GM23338 (cell line): ENCODE results near the gene BCR. TPM values are rescaled to one million over a fixed set of nuclear protein-coding genes. Genes with fewer than 3 reads are reported as not detected.
A peak's percentile ranks its signal among the peaks of the same experiment; 100 is the strongest.

Experiments
- ATAC-seq: fragments of 200-7000 bp; cut with Tn5 transposase; 3 replicates; pipeline ENCODE4 v1.9.1; 2020
- DNase-seq: peaks from one replicate; pipeline ENCODE4 v3.0.0-alpha.2; 2015; ENCODE audit warnings: low spot score
- H2AFZ ChIP-seq: fragments of 200-600 bp; sonication (generic); 2 replicates; pipeline ENCODE4 v1.8.0; 2016; ENCODE audit warnings: antibody characterized with exemption, mild to moderate bottlenecking, moderate library complexity
- H3F3A ChIP-seq: fragments of 200-600 bp; sonication (generic); replicated peaks from 2 replicates; pipeline ENCODE4 v1.8.0; 2017; ENCODE audit warnings: antibody characterized with exemption, mixed run types, low read depth
- H3K27ac ChIP-seq: fragments of 200-600 bp; sonication (generic); 2 replicates; pipeline ENCODE4 v1.6.1; 2016; ENCODE audit warnings: low read depth
- H3K27me3 ChIP-seq: fragments of 200-600 bp; sonication (generic); 2 replicates; pipeline ENCODE4 v1.8.0; 2016; ENCODE audit warnings: mild to moderate bottlenecking, mixed run types, moderate library complexity; ENCODE audit not compliant: insufficient read depth
- H3K36me3 ChIP-seq: fragments of 200-600 bp; sonication (generic); 2 replicates; pipeline ENCODE4 v1.8.0; 2016; ENCODE audit warnings: mild to moderate bottlenecking; ENCODE audit not compliant: insufficient read depth
- H3K4me1 ChIP-seq: fragments of 200-600 bp; sonication (generic); 2 replicates; pipeline ENCODE4 v1.8.0; 2016; ENCODE audit warnings: mild to moderate bottlenecking, moderate library complexity; ENCODE audit not compliant: insufficient read depth
- H3K4me2 ChIP-seq: fragments of 200-600 bp; sonication (generic); 2 replicates; pipeline ENCODE4 v1.7.1; 2017; ENCODE audit warnings: mixed run types
- H3K4me3 ChIP-seq: fragments of 200-600 bp; sonication (generic); 2 replicates; pipeline ENCODE4 v1.6.1; 2016; ENCODE audit warnings: mixed run types
- H3K79me2 ChIP-seq: fragments of 200-600 bp; sonication (generic); replicated peaks from 2 replicates; pipeline ENCODE4 v1.8.0; 2017; ENCODE audit warnings: mild to moderate bottlenecking; ENCODE audit not compliant: insufficient read depth
- H3K9me2 ChIP-seq: fragments of 200-600 bp; sonication (generic); 2 replicates; pipeline ENCODE4 v1.8.0; 2017; ENCODE audit not compliant: insufficient read depth
- H4K20me1 ChIP-seq: fragments of 200-600 bp; sonication (generic); replicated peaks from 2 replicates; pipeline ENCODE4 v1.8.0; 2017; ENCODE audit warnings: mild to moderate bottlenecking; ENCODE audit not compliant: insufficient read depth
- H3K27ac Mint-ChIP-seq: 2 replicates; pipeline ENCODE4 v1.8.0; 2020; ENCODE audit warnings: inconsistent platforms, mild to moderate bottlenecking, moderate library complexity, mixed read lengths
- H3K27me3 Mint-ChIP-seq: 3 replicates; pipeline ENCODE4 v1.8.0; 2022; ENCODE audit warnings: low read depth, mild to moderate bottlenecking, moderate library complexity, mixed read lengths, inconsistent platforms; ENCODE audit not compliant: insufficient read depth, poor library complexity
- H3K36me3 Mint-ChIP-seq: 3 replicates; pipeline ENCODE4 v1.8.0; 2021; ENCODE audit warnings: low read depth, mild to moderate bottlenecking, inconsistent platforms, moderate library complexity, mixed read lengths
- H3K4me1 Mint-ChIP-seq: 3 replicates; pipeline ENCODE4 v1.8.0; 2020; ENCODE audit warnings: mild to moderate bottlenecking, inconsistent platforms, mixed read lengths
- H3K4me3 Mint-ChIP-seq: 3 replicates; pipeline ENCODE4 v1.8.0; 2021; ENCODE audit warnings: moderate library complexity, mild to moderate bottlenecking, inconsistent platforms, mixed read lengths
- H3K9me3 Mint-ChIP-seq: 3 replicates; pipeline ENCODE4 v1.8.0; 2020; ENCODE audit warnings: moderate library complexity, mild to moderate bottlenecking, inconsistent platforms, mixed read lengths
- CREB1 ChIP-seq: fragments of 250-450 bp; sonication (Bioruptor Pico); IDR thresholded peaks from 2 replicates; pipeline ENCODE4 v1.5.0; 2020; ENCODE audit warnings: low read depth, mild to moderate bottlenecking, moderate library complexity
- CTCF ChIP-seq, 2 experiments: fragments of 200-600 bp in 1 of 2; sonication (generic) in 1 of 2; conservative IDR thresholded peaks; 2 replicates each; pipeline versions ENCODE4 v1.5.1 to v1.6.1; 2016 to 2017; ENCODE audit warnings: antibody characterized with exemption in 2 of 2, low read depth in 2 of 2, mild to moderate bottlenecking in 2 of 2, moderate library complexity in 1 of 2
- EZH2 ChIP-seq: fragments of 200-600 bp; sonication (generic); IDR thresholded peaks from one replicate; pipeline ENCODE4 v1.8.0; 2017; ENCODE audit warnings: antibody characterized with exemption, mild to moderate bottlenecking, low read depth; ENCODE audit not compliant: unreplicated experiment
- EZH2phosphoT487 ChIP-seq: fragments of 200-600 bp; sonication (generic); IDR thresholded peaks from one replicate; pipeline ENCODE4 v1.8.1; 2018; ENCODE audit warnings: antibody characterized with exemption; ENCODE audit not compliant: unreplicated experiment
- JUNB ChIP-seq: IDR thresholded peaks from one replicate; pipeline ENCODE4 v1.6.1; 2016; ENCODE audit warnings: antibody characterized with exemption; ENCODE audit not compliant: unreplicated experiment
- NANOG ChIP-seq: IDR thresholded peaks from 2 replicates; pipeline ENCODE4 v1.6.1; 2016; ENCODE audit warnings: antibody characterized with exemption, borderline replicate concordance
- POLR2AphosphoS5 ChIP-seq: IDR thresholded peaks from 2 replicates; pipeline ENCODE4 v1.6.1; 2016; ENCODE audit warnings: antibody characterized with exemption, low read depth
- STAT1 ChIP-seq: IDR thresholded peaks from one replicate; pipeline ENCODE4 v1.6.1; 2016; ENCODE audit warnings: antibody characterized with exemption; ENCODE audit not compliant: unreplicated experiment
- ZNF114 ChIP-seq: fragments of 250-450 bp; sonication (Bioruptor Pico); IDR thresholded peaks from 2 replicates; pipeline ENCODE4 v1.5.0; 2020; ENCODE audit warnings: mild to moderate bottlenecking, moderate library complexity
- polyA plus RNA-seq: library from polyadenylated mRNA; unstranded; fragments of >200 nt; fragmentation: Nextera tagmentation; extraction: Ambion mirVana; gene quantifications from 2 replicates; pipeline ENCODE4 v1.2.1, GENCODE V29; 2016
- total RNA-seq: library from RNA; depleted of rRNA; stranded (reverse); fragments of >200 nt; shearing (Covaris generic); gene quantifications from 2 replicates; pipeline ENCODE4 v1.2.3, GENCODE V29; 2014
- TF ChIP-seq, protein P1 (sequence below): IDR thresholded peaks from one replicate; pipeline ENCODE4 v1.6.1; 2018; ENCODE audit warnings: antibody characterized with exemption; ENCODE audit not compliant: unreplicated experiment

The BCR gene
- total and polyA plus RNA-seq, 2 experiments from 2014 or later, result 17.7 to 121 TPM

- TF ChIP-seq ZNF114 (CRISPR knock-in tag) (no peak), POLR2AphosphoS5 (no peak), NANOG (no peak), STAT1 (no peak), CTCF (conservative IDR thresholded peaks at IDR 0.05; ENCODE audit: low read depth in 2 of 2) (no peak), EZH2 (no peak), CREB1 (CRISPR knock-in tag) (no peak), EZH2phosphoT487 (no peak)
- TF ChIP-seq, protein P1, sequence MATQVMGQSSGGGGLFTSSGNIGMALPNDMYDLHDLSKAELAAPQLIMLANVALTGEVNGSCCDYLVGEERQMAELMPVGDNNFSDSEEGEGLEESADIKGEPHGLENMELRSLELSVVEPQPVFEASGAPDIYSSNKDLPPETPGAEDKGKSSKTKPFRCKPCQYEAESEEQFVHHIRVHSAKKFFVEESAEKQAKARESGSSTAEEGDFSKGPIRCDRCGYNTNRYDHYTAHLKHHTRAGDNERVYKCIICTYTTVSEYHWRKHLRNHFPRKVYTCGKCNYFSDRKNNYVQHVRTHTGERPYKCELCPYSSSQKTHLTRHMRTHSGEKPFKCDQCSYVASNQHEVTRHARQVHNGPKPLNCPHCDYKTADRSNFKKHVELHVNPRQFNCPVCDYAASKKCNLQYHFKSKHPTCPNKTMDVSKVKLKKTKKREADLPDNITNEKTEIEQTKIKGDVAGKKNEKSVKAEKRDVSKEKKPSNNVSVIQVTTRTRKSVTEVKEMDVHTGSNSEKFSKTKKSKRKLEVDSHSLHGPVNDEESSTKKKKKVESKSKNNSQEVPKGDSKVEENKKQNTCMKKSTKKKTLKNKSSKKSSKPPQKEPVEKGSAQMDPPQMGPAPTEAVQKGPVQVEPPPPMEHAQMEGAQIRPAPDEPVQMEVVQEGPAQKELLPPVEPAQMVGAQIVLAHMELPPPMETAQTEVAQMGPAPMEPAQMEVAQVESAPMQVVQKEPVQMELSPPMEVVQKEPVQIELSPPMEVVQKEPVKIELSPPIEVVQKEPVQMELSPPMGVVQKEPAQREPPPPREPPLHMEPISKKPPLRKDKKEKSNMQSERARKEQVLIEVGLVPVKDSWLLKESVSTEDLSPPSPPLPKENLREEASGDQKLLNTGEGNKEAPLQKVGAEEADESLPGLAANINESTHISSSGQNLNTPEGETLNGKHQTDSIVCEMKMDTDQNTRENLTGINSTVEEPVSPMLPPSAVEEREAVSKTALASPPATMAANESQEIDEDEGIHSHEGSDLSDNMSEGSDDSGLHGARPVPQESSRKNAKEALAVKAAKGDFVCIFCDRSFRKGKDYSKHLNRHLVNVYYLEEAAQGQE, result no peak
Observed at GRCh38 chr22:23219822-23220484, 39.6 kb downstream of the BCR start (continued).

- no peaks in the 10 kb centered on the region for H3K9me3 Mint-ChIP-seq
- DNase-seq, result no peak
- Histone ChIP-seq H2AFZ (no peak overlapping the region), H3K4me2 (peak overlapping the region; percentile 66; the same call in 1 of the 2 replicates), H3K27me3 (no peaks in the 10 kb centered on the region), H3K36me3 (no peaks in the 10 kb centered on the region), H3K4me1 (peaks cover 91% of the 10 kb centered on the region), H3K9me2 (no peaks in the 10 kb centered on the region), H3K79me2 (peaks cover 100% of the 10 kb centered on the region), H3K27ac (no peak overlapping the region), H4K20me1 (peaks cover 69% of the 10 kb centered on the region), H3F3A (no peaks in the 10 kb centered on the region), H3K4me3 (no peak overlapping the region)
- H3K36me3 Mint-ChIP-seq, result no peaks in the 10 kb centered on the region
- peaks cover 19% of the 10 kb centered on the region for H3K27me3 Mint-ChIP-seq
- no peak overlapping the region; the same call in 2 of the 3 replicates for H3K4me3 Mint-ChIP-seq
- ATAC-seq, result no peak
- H3K27ac Mint-ChIP-seq, result no peak overlapping the region
- H3K4me1 Mint-ChIP-seq, result peaks cover 90% of the 10 kb centered on the region
- TF ChIP-seq CTCF (conservative IDR thresholded peaks at IDR 0.05; ENCODE audit: low read depth in 2 of 2) (no peak), EZH2 (no peak), JUNB (no peak)
Observed at GRCh38 chr22:23220485-23221350, 40.4 kb downstream of the BCR start.
